OCI-LY7 (cell line): ENCODE measurements around the gene COMMD10. TPM values are rescaled to one million over a fixed set of nuclear protein-coding genes. Genes with fewer than 3 reads are reported as not detected.

Source experiments
- BruUV-seq: library from RNA; stranded (reverse); fragments of 400-500 nt; replicated peaks from 2 replicates; lab custom pipeline; 2021; lab: Mats Ljungman, UMichigan
- CTCF ChIA-PET: fragments of 300-600 bp; sonication (Branson Sonifier 250); formaldehyde crosslinking; loops from one replicate; lab custom pipeline; 2022; ENCODE audit warnings: antibody characterized with exemption; ENCODE audit not compliant: unreplicated experiment; lab: Charles Lee
- POLR2A ChIA-PET: fragments of 300-600 bp; sonication (Branson Sonifier 250); formaldehyde crosslinking; loops from one replicate; lab custom pipeline; 2022; ENCODE audit warnings: antibody characterized with exemption; lab: Charles Lee
- DNase-seq: peaks from one replicate; pipeline ENCODE4 v3.0.0-alpha.2; 2015; ENCODE audit warnings: low spot score
- H2AFZ ChIP-seq: fragments of 200-600 bp; sonication (generic), shearing (Covaris generic); 2 replicates; pipeline ENCODE4 v1.6.1; 2014; ENCODE audit warnings: mild to moderate bottlenecking, antibody characterized with exemption, low read length, moderate library complexity
- H3K27ac ChIP-seq: fragments of 200-600 bp; sonication (generic); 2 replicates; pipeline ENCODE4 v1.5.1; 2014; ENCODE audit warnings: mixed run types, low read depth, mild to moderate bottlenecking, moderate library complexity, low read length, inconsistent platforms; ENCODE audit not compliant: poor library complexity, severe bottlenecking
- H3K36me3 ChIP-seq: fragments of 200-600 bp; sonication (generic); 2 replicates; pipeline ENCODE4 v1.6.1; 2014; ENCODE audit warnings: mild to moderate bottlenecking, antibody characterized with exemption, low read length, moderate library complexity, mixed read lengths; ENCODE audit not compliant: insufficient read depth
- H3K4me1 ChIP-seq: fragments of 200-600 bp; sonication (generic); 2 replicates; pipeline ENCODE4 v1.5.1; 2014; ENCODE audit warnings: mild to moderate bottlenecking, low read length; ENCODE audit not compliant: insufficient read depth, poor library complexity, severe bottlenecking
- H3K4me2 ChIP-seq: fragments of 200-600 bp; sonication (generic); 2 replicates; pipeline ENCODE4 v1.6.1; 2014; ENCODE audit warnings: mild to moderate bottlenecking, low read length
- H3K4me3 ChIP-seq: fragments of 200-600 bp; sonication (generic); 2 replicates; pipeline ENCODE4 v1.5.1; 2014; ENCODE audit warnings: mild to moderate bottlenecking, low read depth, low read length; ENCODE audit not compliant: poor library complexity, severe bottlenecking
- H3K79me2 ChIP-seq: fragments of 200-600 bp; sonication (generic); 2 replicates; pipeline ENCODE4 v1.6.1; 2016; ENCODE audit warnings: low read depth, mild to moderate bottlenecking, low read length, moderate library complexity, mixed read lengths; ENCODE audit not compliant: insufficient read depth
- H3K9me2 ChIP-seq: fragments of 200-600 bp; sonication (generic); 2 replicates; pipeline ENCODE4 v1.6.1; 2016; ENCODE audit warnings: mild to moderate bottlenecking, low read length, mixed read lengths; ENCODE audit not compliant: insufficient read depth
- H3K9me3 ChIP-seq: fragments of 200-600 bp; sonication (generic); 2 replicates; pipeline ENCODE4 v1.6.1; 2014; ENCODE audit warnings: mild to moderate bottlenecking, mixed run types, low read length, mixed read lengths
- H4K20me1 ChIP-seq: fragments of 200-600 bp; sonication (generic); 2 replicates; pipeline ENCODE4 v1.6.1; 2014; ENCODE audit warnings: mild to moderate bottlenecking, antibody characterized with exemption, low read length, moderate library complexity, mixed read lengths; ENCODE audit not compliant: insufficient read depth
- CTCF ChIP-seq: fragments of 200-600 bp; sonication (generic); conservative IDR thresholded peaks from 2 replicates; pipeline ENCODE4 v1.5.1; 2014; ENCODE audit warnings: mild to moderate bottlenecking, antibody characterized with exemption, low read length, moderate library complexity, mixed read lengths
- EZH2phosphoT487 ChIP-seq: fragments of 200-600 bp; sonication (generic); IDR thresholded peaks from 2 replicates; pipeline ENCODE4 v1.6.1; 2018; ENCODE audit warnings: low read depth, borderline replicate concordance, mild to moderate bottlenecking, mixed run types, antibody characterized with exemption, low read length, moderate library complexity, mixed read lengths
- intact Hi-C: fragments of 100-400 bp; cut with micrococcal nuclease; formaldehyde crosslinking; loops from one replicate; pipeline ENCODE4 v1.10.0; 2022; ENCODE audit not compliant: unreplicated experiment
- total RNA-seq, 2 experiments: library from RNA; depleted of rRNA in 1 of 2; stranded (reverse); fragments of >200 nt in 1 of 2; shearing (Covaris generic) in 1 of 2; gene quantifications; 2 replicates each; pipeline ENCODE4 v1.2.3, GENCODE V29; 2014 to 2022

Gene COMMD10
- total RNA-seq, 2 experiments from 2014 or later, result 15.0 to 15.7 TPM

DNA sequence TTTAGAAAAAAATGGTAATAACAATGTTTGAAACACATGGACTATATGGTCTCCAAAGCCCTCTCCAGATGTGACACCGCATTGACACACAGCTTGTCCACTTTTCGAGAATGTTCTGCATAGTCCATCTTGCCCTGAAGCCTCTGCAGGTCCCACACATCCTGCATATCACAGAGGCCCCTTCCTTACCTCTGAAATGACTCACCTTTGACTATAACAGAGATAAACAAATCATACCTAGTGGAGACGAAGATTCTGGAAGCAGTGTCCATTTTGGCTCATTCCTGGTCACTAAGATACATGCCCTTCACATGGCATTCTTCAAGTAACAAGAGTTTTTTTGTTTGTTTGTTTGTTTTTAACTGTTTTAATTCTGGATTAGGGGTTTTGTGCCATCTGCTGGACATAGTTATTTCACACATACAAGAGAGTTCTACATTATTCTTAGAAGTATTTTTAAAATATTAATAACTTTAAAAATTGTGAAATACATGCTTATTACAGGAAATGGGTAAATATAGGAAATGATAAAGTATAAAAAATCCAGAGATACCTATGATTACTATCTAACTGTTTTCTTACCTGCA, 47.5 kb upstream of the COMMD10 start:
- H3K9me2 ChIP-seq, result no peaks in the 10 kb centered on the region
- no peak overlapping the region for H3K4me2 ChIP-seq
- peaks cover 20% of the 10 kb centered on the region for H3K4me1 ChIP-seq
- no peak for DNase-seq
- ChIA-PET CTCF (no interaction called here), POLR2A (no interaction called here)
- H4K20me1 ChIP-seq, result no peaks in the 10 kb centered on the region
- no TSS peak for BruUV-seq
- no peak overlapping the region for H3K27ac ChIP-seq
- 0 out of 2 replicates have a peak overlapping the region, but pooled peaks have one; percentile 97 for H2AFZ ChIP-seq
- TF ChIP-seq EZH2phosphoT487, result no peak
- TF ChIP-seq CTCF, result peak; percentile 71
- no peaks in the 10 kb centered on the region for H3K36me3 ChIP-seq
- intact Hi-C loops, result loop anchor here (5.0 kb wide), 1 partner anchor 195 kb away; the partner anchor contains the start of genes AP3S1 and ATG12
- no peaks in the 10 kb centered on the region for H3K9me3 ChIP-seq
- no peaks in the 10 kb centered on the region for H3K79me2 ChIP-seq
- no peak overlapping the region for H3K4me3 ChIP-seq

GRCh38 chr5:116038817-116039216, 46.0 kb upstream of the COMMD10 start:
- POLR2A ChIA-PET, result interaction anchor here (0.7 to 1.2 kb wide), 3 partner anchors 9 to 132 kb away, joined by 3 to 6 read pairs (median 3); no protein-coding TSS in a partner anchor
- Histone ChIP-seq H3K4me3 (peak overlapping the region; percentile 12), H3K4me1 (peaks cover 20% of the 10 kb centered on the region), H3K9me3 (no peaks in the 10 kb centered on the region), H4K20me1 (no peaks in the 10 kb centered on the region), H2AFZ (peak overlapping the region; percentile 97), H3K9me2 (no peaks in the 10 kb centered on the region), H3K4me2 (peak overlapping the region; percentile 58), H3K79me2 (no peaks in the 10 kb centered on the region), H3K27ac (peak overlapping the region; percentile 6), H3K36me3 (no peaks in the 10 kb centered on the region)
- intact Hi-C loops, result loop anchor here (5.0 kb wide), 1 partner anchor 197 kb away; the partner anchor contains the start of genes AP3S1 and ATG12
- DNase-seq, result peak; percentile 75
- BruUV-seq, result no TSS peak
- TF ChIP-seq CTCF (no peak), EZH2phosphoT487 (no peak)
- CTCF ChIA-PET, result no interaction called here

DNA sequence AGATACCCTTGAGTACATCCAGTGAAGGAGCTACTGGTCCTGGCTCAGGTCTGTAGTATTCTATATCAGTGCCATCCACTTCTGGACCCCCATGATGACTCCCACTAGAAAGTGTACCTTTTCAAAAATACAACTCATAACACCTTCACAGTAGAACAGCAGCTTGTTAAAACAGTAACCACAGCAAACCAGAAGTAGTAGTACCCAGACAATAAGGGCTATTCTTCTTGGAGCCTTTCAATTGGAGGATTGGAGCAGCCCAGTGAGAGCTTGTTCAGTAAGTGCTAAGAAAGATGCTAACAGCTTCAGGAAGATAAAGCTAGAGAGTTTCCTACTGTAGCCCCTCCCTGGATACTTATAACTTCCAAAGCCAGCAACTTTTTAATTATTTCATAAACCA, 42.5 kb upstream of the COMMD10 start:
- peaks cover 20% of the 10 kb centered on the region for H3K4me1 ChIP-seq
- no TSS peak for BruUV-seq
- ChIA-PET CTCF (no interaction called here), POLR2A (interaction anchor here (0.5 to 1.4 kb wide), 5 partner anchors 9 to 201 kb away, joined by 3 to 7 read pairs (median 3); partner anchors contain the start of genes AP3S1 and ATG12)
- no peak for TF ChIP-seq CTCF
- no peak for TF ChIP-seq EZH2phosphoT487
- intact Hi-C loops, result no loop called here
- H3K4me3 ChIP-seq, result no peak overlapping the region
- no peak overlapping the region for H3K27ac ChIP-seq
- no peaks in the 10 kb centered on the region for H4K20me1 ChIP-seq
- no peaks in the 10 kb centered on the region for H3K36me3 ChIP-seq
- H3K79me2 ChIP-seq, result no peaks in the 10 kb centered on the region
- H2AFZ ChIP-seq, result no peak overlapping the region
- no peak overlapping the region for H3K4me2 ChIP-seq
- H3K9me2 ChIP-seq, result no peaks in the 10 kb centered on the region
- no peaks in the 10 kb centered on the region for H3K9me3 ChIP-seq
- no peak for DNase-seq
